ENCODE data around the gene BAIAP2L1. TPM values are rescaled to one million over a fixed set of nuclear protein-coding genes. Genes with fewer than 3 reads are reported as not detected.

BAIAP2L1 gene
- polyA plus RNA-seq, 1 donor (not counting 4 experiments of a cell fraction or from before 2014, with no cell fraction given): 41.7 TPM

DNA sequence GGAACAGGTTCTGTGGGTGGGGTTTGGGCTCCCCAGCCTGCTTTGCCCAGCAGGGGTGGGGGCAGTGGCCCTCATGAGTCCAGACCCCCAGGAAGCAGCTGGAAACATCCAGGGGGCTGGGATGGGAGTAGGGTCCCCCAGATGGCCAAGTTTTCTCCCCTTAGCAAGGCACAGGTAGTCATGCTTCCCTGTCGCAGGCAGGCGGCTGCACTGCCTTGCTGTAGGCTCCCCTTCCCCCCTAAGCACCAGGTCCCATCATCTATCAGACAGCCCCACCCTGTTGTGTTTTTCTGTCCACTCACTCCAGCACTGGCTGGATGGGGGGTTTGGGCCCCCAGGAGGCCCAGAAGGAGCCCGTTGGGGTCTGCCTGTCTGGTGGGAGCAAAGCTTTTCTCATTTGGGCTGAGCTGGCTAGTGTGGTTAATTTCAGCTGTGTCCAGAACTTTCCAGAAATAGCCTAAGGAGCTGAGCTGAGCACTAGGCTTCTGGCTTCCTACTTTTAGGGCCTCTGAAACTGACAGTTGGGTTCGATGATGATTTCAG lies 111.5 kb downstream of the BAIAP2L1 start:
- FAIRE-seq: no peak
- peaks cover 4% of the 10 kb centered on the region for H3K9me1 ChIP-seq (ENCODE audit: control insufficient read depth, extremely low read depth, insufficient read depth, low read length)
- peaks cover 29 to 31% of the 10 kb centered on the region in 2 experiments for H3K36me3 ChIP-seq (ENCODE audit: control insufficient read depth in 2 of 2, extremely low read depth in 1 of 2, insufficient read depth in 2 of 2, low read length in 2 of 2)
- H3K27me3 ChIP-seq (ENCODE audit: control insufficient read depth, extremely low read depth, insufficient read depth, low read length): no peaks in the 10 kb centered on the region
- H2AFZ ChIP-seq (ENCODE audit: control insufficient read depth, low read length): no peak overlapping the region
- H3K9me3 ChIP-seq (ENCODE audit: control insufficient read depth, low read depth, low read length): no peaks in the 10 kb centered on the region
- no peak overlapping the region for H3K4me3 ChIP-seq (ENCODE audit: control insufficient read depth in 2 of 3, extremely low read depth in 1 of 3, insufficient read depth in 2 of 3, low read depth in 1 of 3, low read length in 3 of 3)
- TF ChIP-seq CTCF (optimal IDR thresholded peaks at IDR 0.05 in 1 of 3, IDR thresholded peaks at IDR 0.05 in 1 of 3, conservative IDR thresholded peaks at IDR 0.05 in 1 of 3; ENCODE audit: extremely low read depth in 1 of 3, insufficient read depth in 2 of 3, low read length in 3 of 3) (no peak), EZH2 (IDR thresholded peaks at IDR 0.05; ENCODE audit: low read length) (no peak)
- no peak overlapping the region for H3K9ac ChIP-seq (ENCODE audit: control insufficient read depth, extremely low read depth, insufficient read depth, low read length)
- dilution Hi-C loops (cut with MboI; ENCODE audit: extremely low pct_ligation_motif_present, low sequenced_read_pairs): no loop called here
- peaks cover 47% of the 10 kb centered on the region for H3K79me2 ChIP-seq (ENCODE audit: control insufficient read depth, insufficient read depth, low read length)
- no peak overlapping the region for H3K4me2 ChIP-seq (ENCODE audit: control insufficient read depth, extremely low read depth, insufficient read depth, low read depth, low read length)
- H4K20me1 ChIP-seq (ENCODE audit: control insufficient read depth, extremely low read depth, insufficient read depth, low read length): peaks cover 18% of the 10 kb centered on the region
- H3K27ac ChIP-seq (ENCODE audit: control insufficient read depth, insufficient read depth, low read length): no peak overlapping the region
- H3K4me1 ChIP-seq (ENCODE audit: control insufficient read depth, extremely low read depth, insufficient read depth, low read length): peaks cover 44% of the 10 kb centered on the region
- no peak for DNase-seq (ENCODE audit: low read depth, low spot score)

- Histone ChIP-seq H3K9ac (ENCODE audit: control insufficient read depth, extremely low read depth, insufficient read depth, low read length) (peak overlapping the region; percentile 43), H3K36me3 (ENCODE audit: control insufficient read depth in 2 of 2, extremely low read depth in 1 of 2, insufficient read depth in 2 of 2, low read length in 2 of 2) (peaks cover 25 to 30% of the 10 kb centered on the region in 2 experiments), H3K9me1 (ENCODE audit: control insufficient read depth, extremely low read depth, insufficient read depth, low read length) (peaks cover 4% of the 10 kb centered on the region), H3K4me3 (ENCODE audit: control insufficient read depth in 2 of 3, extremely low read depth in 1 of 3, insufficient read depth in 2 of 3, low read depth in 1 of 3, low read length in 3 of 3) (no peak overlapping the region), H3K4me2 (ENCODE audit: control insufficient read depth, extremely low read depth, insufficient read depth, low read depth, low read length) (peak overlapping the region; percentile 60), H3K27me3 (ENCODE audit: control insufficient read depth, extremely low read depth, insufficient read depth, low read length) (no peaks in the 10 kb centered on the region), H3K79me2 (ENCODE audit: control insufficient read depth, insufficient read depth, low read length) (peaks cover 58% of the 10 kb centered on the region), H3K27ac (ENCODE audit: control insufficient read depth, insufficient read depth, low read length) (peak overlapping the region; percentile 40), H3K4me1 (ENCODE audit: control insufficient read depth, extremely low read depth, insufficient read depth, low read length) (peaks cover 52% of the 10 kb centered on the region), H4K20me1 (ENCODE audit: control insufficient read depth, extremely low read depth, insufficient read depth, low read length) (peaks cover 17% of the 10 kb centered on the region), H3K9me3 (ENCODE audit: control insufficient read depth, low read depth, low read length) (no peaks in the 10 kb centered on the region), H2AFZ (ENCODE audit: control insufficient read depth, low read length) (no peak overlapping the region)
- DNase-seq (ENCODE audit: low read depth, low spot score): no peak
- FAIRE-seq: no peak
- TF ChIP-seq EZH2 (IDR thresholded peaks at IDR 0.05; ENCODE audit: low read length) (no peak), CTCF (optimal IDR thresholded peaks at IDR 0.05 in 1 of 3, IDR thresholded peaks at IDR 0.05 in 1 of 3, conservative IDR thresholded peaks at IDR 0.05 in 1 of 3; ENCODE audit: extremely low read depth in 1 of 3, insufficient read depth in 2 of 3, low read length in 3 of 3) (no peak)
- dilution Hi-C loops (cut with MboI; ENCODE audit: extremely low pct_ligation_motif_present, low sequenced_read_pairs): no loop called here
Measured at GRCh38 chr7:98288064-98288823, 112.6 kb downstream of the BAIAP2L1 start.

Data from keratinocyte (primary cell).